ENCODE measurements around the gene POLQ.
A peak's percentile ranks its signal among the peaks of the same experiment; 100 is the strongest.
"Not testable (repeated sequence)": the region's sequence is repeated elsewhere in the genome, so short reads cannot be mapped to it uniquely, and the experiment has no call there.

The POLQ gene

DNA sequence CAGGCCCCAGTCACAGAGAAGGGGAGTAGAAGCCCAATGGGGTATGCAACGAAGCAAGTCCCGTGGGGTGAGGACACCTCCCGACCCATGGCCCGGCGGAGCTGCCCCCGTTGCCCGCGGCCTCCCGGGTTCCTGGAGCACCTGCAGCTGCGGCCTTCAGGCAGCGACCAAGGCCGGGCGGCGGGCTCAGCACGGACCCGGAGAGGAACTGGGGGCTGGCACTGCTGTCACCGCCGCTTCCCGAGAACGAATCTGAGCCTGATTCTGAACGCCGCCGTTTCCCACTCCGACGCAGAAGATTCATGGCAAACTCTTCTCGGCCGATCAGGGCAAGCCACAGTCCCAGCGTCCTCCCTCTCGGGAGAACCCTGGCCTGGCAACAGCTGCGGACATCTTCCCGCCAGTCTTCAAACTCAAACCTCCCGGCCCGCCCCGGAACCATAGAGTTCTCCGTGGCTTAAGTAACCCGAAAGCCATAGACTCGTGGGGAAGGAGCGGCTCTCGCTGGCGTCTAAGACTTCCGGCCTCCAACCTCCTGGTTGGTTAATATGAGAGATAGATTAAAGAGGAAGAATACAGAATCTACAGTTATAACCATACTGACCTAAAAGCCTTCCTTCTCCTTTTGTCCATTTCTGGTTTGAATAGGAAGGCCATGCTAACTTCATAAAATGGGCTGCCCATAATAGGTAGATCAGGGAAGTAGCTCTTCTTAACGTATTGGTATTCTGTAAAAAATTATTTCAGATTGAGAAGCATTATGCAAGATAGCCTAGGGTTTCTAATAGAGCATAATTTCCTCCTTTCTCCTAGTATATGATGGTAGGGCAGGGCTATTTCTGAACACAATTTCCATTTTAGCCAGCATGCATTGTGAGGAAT is at the start of gene POLQ:
Gene POLQ, minus strand, starts transcription at position 415 of the 882 bp plus-strand sequence. Its CDS starts 111 bp downstream, at position 304.
- DNase-seq = peak; percentile 82

DNA sequence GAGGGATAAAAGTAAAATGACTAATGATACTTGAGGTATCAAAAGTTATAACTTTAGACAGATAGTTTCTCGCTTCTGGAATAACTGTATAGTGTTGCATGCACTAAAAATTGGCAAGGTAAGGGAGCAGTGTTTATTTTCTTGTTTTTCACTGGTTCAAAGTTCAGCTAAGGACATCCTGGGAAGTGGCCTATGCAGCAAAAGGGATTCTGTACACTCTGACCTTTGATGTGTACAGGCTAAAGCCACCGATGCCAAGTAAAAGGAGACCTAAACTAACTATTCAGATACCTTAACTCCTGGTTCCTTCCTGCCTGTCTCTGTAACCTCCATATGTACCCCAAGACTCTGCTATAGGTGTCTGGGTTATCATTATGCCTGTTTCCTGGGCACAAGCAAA is 49.1 kb upstream of the POLQ start:
- DNase-seq = no peak

DNA sequence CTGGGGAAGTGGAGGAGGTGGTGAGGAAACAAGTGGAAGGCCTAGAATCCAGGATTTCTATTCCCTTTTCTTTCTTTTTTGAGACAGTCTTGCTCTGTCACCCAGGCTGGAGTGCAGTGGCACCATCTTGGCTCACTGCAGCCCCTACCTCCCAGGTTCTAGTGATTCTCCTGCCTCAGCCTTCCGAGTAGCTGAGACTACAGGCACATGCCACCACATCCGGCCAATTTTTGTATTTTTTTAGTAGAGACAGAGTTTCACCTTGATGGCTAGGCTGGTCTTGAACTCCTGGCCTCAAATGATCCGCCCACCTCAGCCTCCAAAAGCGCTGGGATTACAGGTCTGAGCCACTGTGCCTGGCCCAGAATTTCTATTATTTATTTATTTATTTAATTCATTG is 48.0 kb upstream of the POLQ start:
- DNase-seq = not testable (repeated sequence)

DNA sequence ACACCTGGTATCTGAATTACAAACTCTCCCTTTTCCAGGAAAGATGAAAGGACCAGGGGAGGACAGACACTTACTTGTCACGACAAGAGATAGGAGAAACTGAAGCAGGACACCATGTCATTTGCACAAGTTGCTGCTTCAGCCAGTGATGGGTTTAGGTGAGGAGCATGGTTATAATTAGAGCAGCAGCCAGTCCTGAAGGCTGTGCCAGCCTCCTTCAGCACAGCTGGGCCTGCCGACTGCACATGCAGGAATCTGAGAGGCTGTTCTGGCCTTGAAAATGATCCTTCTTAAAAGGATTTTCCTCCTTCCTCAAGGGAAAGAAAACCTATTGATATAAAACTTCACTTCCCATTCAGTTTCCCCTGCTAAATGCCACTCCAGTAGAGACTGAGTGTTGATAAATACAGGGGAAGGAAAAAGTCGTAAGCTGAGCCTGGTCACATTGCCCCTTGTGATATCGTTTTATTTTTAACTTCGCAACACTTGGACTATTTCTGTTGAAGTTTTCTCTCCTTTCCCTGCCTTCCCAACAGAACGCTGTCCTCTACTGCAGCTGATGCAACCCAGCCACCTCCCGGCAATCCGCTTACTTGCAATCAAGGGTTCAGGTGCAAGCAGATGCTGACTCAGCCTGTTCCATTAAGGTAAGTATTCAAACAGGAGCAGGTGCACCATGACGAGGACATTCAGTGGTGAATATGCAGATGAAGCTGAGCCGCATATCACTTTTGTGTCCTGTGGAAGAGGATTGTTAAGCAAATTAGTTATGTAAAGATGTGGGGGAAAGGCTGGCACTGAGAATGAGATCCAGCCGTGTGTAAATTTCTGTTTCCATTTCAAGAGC is 47.3 kb upstream of the POLQ start, which contains the start of gene FBXO40:
Gene FBXO40, plus strand, starts transcription at position 524 of the 847 bp plus-strand sequence. CDS start 27,197 bp downstream, outside the sequence.
- DNase-seq = no peak

DNA sequence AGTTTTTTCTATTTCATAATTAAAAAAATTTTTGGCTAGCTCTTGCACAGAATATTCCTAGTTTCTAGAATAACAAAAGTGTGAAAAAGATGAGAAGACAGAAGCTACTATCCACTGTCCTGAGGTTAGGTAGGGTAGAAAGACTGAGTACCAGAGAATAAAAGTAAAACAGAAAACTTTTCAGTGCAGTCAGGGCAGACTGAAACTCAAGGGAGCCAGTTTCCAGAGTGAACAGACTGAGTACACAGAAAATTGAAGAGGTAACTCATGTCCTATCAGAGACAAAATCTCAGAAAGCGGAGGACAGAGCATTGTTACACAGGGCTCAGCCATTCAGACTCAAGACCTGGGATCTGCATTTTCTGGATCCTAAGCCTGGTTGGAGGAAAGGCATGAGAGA is 38.6 kb upstream of the POLQ start:
- no peak for DNase-seq

DNA sequence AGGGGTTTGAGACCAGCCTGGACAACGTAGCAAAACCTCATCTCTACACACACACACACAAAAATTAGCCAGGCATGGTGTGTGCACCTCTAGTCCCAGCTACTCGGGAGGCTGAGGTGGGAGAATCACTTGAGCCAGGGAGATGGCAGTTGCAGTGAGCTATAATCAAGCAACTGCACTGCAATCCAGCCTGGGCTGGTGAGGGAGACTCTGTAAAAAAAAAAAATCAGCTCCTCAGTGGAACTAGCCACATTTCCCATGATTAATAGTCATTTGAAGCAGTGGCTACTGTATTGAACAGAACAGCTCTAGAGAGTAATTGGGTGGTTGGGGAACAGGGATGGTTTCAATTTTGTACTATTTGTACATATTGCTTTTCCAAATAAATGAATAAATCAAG is 35.9 kb upstream of the POLQ start:
- no peak for DNase-seq

DNA sequence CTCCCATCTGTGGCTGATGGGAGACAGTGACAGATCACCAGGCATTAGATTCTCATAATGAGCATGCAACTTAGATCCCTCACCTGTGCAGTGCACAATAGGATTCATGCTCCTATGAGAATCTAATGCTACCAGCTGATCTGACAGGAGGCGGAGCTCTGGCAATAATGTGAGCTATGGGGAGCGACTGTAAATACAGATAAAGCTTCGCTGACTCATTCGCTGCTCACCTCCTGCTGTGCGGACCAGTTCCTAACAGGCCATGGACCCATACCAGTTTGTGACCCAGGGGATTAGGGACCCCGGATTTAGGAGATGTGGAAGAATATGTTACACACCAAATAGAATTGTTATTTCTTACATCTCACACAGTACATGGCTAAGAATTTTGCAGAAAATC is 28.7 kb upstream of the POLQ start:
- DNase-seq = no peak

DNA sequence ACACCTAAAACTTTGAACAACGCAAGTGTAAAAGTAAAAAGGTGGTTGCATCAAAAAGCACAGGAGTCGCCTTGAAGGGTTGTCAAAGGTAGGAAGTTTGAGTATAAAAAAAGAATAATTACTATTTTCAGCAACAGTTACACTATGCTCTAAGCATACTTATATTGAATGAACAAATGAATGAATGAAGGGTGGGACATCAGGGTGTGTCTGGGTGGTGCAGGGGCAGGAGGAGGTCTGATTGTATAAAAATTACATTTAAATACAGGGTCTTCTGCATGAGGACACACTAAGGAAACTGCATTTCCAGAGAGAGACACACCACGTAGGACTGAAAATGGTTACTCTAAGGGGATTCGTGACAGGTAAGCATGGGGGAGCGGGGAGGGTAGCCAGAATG is 21.9 kb upstream of the POLQ start, which contains the start of gene ARGFX:
Gene ARGFX, plus strand, starts transcription at position 301 of the 400 bp plus-strand sequence. CDS start 2,765 bp downstream, outside the sequence.
- DNase-seq = no peak

DNA sequence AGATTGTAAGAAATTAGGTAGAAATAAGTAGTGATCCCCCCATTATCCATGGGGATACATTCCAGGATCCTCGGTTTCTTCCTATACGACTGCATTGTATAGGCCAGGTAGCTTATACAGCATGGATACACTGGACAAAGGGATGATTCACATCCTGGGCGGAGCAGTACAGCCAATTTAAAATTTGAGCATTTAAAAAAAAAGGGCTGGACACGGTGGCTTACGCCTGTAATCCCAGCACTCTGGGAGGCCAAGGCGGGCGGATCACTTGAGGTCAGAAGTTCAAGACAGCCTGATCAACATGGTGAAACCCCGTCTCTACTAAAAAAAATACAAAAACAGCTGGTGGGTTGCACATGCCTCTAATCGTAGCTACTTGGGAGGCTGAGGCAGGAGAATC is 21.0 kb upstream of the POLQ start:
- DNase-seq = no peak

DNA sequence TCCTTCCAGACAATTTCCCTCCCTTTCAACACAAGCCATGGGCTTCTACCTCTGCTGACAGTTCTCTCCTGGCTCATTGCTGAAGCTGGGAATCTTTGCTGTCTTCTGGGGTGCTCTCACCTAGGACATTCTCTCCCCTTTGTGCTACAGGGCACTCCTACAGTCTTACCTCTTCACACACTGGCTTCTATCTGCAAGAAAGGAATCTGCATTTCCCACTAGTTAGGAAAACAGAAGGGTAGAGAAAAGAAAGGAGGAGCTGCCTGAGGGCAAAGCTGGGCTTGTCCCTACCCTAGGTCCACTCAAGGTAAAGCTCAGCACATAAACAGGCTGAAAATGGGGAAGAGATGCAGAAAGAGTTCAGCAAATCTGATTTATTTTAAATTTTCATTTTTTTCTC is 16.4 kb upstream of the POLQ start:
- DNase-seq = no peak

DNA sequence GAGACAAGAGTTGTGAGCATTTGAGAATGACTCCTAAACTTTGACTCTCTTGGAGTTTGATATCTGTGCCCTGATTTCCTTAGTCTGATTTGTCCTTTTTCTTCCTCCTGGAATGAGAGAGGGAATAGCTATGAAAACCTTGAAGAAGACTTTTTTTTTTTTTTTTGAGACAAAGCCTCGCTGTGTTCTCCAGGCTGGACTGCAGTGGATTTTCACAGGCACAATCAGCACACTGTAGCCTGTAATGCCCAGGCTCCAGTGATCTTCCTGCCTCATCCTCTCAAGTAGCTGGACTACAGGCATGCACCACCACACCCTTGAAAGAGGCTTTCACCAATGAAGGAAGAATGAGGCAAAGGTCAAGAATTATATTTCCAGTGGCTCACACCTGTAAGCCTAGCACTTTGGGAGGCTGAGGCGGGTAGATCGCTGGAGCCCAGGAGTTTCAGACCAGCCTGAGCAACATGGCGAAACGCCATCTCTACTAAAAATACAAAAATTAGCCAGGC is 11.7 kb upstream of the POLQ start:
- DNase-seq = no peak

DNA sequence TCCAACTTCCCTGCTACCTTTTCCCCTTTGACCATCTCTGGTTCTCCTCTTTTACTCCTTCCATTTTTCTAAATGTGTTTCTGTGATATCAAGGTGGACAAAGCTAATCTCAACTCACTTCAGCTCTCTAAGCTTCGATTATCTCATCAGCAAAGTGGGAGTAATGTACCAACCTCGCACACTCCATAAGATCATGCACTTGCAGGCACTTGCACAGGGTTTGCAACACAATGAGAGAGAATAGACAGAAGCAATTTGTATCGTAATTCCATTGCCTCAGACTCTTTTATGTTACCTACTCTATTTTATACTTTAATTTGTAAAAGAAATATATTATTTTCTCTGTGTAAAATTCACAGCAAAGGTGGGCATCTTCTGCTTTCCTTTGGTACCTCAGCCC is 7.0 kb upstream of the POLQ start:
- DNase-seq = no peak

DNA sequence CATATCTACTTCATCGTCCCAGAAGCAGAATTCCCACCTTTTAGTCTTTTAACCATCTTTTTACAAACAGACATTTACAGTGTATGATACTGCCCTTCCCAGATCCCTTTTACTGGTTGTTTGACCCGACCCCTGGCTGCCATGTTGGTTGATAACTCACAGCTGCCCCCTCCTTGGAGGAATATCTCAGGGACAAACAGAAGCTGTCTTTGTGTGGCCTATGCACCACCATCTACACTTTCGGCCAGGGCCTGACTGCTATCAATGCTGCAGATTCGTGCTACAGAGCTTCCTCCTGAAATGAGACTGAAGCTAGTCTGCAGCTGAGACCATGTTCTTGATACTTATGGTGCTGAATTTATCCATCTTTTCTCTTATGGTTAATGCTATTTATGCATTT is 6.6 kb upstream of the POLQ start:
- DNase-seq = no peak

DNA sequence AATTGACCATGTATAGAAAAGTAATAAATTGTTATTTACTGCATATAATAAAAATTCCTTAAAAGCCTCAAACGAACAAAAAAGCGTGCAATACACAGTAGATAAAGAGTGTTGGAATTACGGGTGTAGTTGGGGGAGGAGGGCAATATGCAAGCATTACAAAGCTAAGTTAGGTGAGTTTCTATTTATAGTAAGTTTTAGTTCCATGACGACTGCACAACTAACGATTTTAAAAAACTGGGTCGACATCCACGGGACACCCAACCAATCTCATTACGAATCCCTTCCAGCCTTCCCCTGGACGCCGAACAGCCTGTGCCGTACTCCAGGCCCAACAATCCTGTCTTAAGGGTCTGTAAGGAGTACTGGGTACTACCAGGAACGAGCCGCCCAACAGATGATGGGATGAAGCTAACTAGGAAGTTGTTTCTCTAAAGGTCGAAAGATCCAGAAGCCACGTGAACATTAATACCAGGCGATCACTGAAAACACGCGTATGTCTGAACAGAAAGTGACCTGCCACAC is 677 bp downstream of the POLQ start:
- DNase-seq = no peak

DNA sequence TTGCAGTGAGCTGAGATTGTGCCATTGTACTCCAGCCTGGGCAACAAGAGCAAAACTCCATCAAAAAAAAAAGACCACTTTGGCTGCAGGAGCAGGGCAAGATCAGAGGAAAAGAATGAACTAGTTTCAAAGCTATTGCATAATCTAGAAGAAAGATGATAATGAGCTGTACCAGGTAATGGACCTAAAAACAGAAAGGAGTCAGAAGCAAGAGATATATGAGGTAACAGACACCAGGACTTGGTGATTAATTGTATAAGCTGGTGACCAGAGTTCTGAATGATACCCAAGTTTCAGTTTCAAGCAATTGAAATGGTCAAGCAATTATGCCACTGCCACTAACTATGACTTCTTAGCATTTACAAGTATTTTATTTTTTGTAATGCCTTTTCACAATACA is 2.9 kb downstream of the POLQ start:
- DNase-seq = no peak

DNA sequence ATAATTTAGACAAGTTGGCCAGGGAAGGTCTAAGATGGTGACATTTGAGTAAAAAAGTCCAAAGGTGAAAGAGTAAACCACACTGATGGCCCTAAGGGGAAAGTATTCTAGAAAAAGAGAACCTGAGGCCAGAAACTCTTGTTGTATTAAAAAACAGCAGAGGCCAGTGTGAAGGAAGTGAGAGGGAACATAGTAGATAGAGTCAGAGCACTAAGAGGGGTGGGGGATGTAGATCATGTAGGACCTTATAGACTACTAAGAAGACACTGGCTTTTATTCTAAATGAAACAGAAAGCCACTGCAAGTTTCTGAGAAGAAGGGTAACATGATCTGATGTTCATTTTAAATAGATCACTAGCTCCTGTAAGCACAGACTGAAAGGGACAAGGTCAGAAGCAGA is 14.5 kb downstream of the POLQ start:
- no peak for DNase-seq

DNA sequence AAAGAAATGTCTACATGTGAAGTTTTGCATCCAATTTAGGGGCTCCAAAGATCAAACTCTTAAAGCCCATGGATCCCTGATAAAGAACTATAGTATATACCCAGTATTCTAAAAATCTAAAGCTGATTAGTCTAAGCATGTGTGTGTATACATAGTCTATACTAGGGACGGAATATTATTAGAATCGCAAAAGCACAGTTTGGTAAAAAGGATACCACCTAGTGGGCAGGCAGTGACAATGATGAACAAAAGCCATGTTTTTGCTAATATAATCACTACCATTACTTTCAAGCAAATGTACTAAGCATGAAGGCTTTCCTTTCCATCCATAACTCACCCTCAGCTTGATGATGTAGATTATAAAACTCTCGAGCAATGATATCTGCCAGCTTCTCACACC is 16.5 kb downstream of the POLQ start:
- DNase-seq = no peak

DNA sequence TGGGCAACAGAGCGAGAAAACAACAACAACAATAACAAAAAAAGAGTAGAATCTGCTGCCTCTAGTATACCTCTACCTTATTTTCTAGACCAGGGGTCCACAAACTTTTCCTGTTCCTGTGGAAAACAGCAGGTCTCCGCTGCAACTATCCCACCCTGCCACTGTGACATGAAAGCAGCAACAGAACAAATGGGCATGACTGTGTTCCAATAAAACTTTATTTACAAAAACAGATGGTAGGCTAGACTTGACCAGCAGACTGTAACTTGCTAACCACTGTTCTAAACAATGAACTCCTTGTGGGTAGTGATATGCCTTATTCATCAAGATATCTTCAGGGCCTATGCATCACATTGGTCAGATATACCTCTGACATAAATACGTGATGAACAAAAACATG is 25.3 kb downstream of the POLQ start:
- DNase-seq = no peak

DNA sequence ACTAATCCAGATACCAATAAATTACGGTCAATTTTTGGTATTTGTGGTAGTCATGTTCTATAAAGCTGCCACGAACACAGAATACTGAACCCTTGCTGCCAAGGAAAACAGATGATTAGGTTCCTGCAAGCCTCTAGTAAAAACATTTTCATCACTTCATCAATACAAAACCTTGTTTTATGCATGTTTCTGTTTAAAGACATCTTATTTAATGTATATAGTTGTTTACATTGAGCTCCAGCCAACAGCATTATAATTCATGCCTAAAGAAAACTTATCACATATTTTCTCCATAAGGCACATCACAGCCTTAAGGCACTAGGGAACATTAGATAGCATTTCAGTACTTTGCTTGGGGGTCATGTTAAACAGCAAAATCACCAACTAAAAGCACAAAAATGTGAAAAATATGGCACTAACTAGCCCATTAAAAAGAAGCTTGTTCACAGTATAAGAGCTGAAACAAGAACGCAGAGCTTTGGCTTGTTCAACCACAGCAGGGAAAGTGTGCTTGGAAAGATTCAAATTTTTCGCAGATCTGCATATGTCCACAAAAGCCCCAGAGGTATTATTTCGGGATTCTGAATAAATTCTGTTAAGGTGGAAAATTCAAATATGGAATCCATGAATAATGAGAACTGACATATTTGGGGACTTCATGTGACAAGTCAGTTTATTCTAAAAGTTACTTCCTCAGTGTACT is 27.7 kb downstream of the POLQ start:
- no peak for DNase-seq

DNA sequence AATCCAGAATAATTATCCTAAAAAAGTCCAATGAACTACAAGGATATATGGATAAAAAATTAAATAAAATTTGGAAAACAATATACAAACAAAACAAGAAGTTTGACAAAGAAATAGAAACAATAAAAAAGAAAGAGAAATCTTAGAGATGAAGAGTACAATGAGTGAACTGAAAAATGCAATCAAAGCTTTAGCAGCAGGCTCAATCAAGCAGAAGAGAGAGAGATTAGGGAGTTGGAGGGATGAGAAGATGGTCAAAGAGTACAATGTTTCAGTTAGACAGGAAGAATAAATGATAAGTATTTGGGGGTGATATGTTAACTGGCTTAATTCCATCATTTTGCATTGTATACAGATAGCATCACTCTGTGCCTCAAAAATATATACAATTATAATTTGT is 29.9 kb downstream of the POLQ start:
- DNase-seq = no peak

DNA sequence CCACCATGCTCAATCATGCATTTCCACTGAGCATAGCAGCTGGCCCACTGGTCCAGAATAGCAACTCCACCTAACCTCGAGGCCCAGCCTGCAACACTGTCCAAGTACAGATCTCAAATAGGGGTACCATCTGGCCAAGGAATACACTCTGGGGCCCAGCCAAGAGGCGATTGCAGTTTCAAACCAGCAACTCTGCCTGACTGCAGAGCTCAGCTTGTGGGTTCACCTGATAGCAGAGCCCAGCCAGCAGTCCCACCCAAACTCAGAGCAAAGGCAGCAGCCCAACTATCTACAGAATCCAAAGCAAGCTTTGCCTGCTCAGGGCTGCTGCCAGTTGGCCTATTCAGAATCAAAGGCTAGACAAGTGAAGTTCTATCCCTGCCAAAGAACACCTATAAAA is 30.5 kb downstream of the POLQ start:
- no peak for DNase-seq

DNA sequence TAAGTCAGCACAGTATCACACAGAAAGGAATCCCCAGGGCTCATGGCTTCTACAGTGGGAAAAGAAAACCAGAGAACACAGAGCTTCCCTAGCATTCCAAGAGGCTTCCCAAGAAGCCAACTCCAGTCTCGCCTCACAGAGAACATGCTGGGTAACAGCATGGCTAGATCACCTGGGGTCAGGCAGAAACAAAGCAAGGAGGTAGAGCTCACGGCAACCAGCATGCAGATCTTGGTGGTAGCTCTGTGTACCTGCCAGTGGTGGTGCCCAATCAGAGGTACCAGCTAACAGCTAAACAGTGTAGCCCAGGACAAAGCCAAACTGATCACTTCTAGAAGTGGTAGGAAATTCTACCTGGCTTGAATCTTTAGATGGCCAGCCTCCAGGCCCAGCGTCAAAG is 31.3 kb downstream of the POLQ start:
- DNase-seq = no peak

DNA sequence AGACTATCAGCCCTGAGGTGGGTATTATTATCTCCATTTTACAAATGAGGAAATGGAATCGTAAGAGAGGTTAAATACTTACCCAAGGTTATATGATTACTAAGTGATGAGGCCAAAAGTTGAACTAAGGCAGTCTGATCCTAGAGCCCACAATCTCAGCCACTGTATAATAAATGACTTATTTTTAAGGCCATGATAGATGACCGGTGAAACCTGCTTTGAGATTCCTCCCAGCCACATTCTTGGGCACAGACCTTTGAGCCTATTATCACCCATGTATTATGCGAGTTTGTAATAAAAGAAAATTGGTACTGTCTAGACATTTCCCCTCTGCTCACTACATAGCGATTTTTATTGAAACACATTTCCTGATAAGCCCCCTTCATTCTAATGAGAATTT is 37.4 kb downstream of the POLQ start:
- DNase-seq = no peak
